ENCODE data around the gene ORC4. TPM values are rescaled to one million over a fixed set of nuclear protein-coding genes. Genes with fewer than 3 reads are reported as not detected.

ORC4 gene
- total and polyA plus RNA-seq, 2 of the 8 experiments (the other 6 are each of a cell fraction or from before 2014, with no cell fraction given): 22.7 to 63.7 TPM

DNA sequence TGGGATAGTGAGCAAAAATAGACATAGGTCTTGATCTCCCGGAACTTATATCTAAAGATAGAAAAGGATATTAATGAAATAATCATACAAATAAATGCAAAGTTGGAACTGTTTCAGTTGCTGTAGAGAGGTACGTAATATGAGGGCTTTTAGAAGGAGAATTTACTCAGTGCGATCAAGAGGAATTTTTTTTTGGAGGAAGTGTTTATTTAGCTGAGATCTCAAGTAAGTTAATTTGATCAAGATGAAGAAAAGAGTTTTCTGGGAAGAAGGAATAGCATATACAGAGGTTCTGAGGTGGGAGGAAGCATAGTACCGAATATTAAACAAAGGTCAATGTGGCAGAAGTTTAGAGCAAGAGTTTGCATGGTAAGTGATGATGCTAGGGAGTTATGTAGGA, 11.7 kb upstream of the ORC4 start:
- no peak overlapping the region for H3K4me2 ChIP-seq (ENCODE audit: insufficient read depth in 1 of 2, low read depth in 2 of 2, low read length in 2 of 2)
- H3K4me3 ChIP-seq (ENCODE audit: extremely low read depth in 1 of 4, insufficient read depth in 2 of 4, low read depth in 3 of 4, low read length in 4 of 4): no peak overlapping the region
- H3K18ac ChIP-seq (ENCODE audit: extremely low read depth, low read length): no peak overlapping the region
- no peak overlapping the region for H2BK20ac ChIP-seq (ENCODE audit: low read length)
- H3K9ac ChIP-seq (replicated peaks in 1 of 4; ENCODE audit: extremely low read depth in 1 of 4, low read depth in 3 of 4, low read length in 3 of 4): no peak overlapping the region
- H3K9me3 ChIP-seq (ENCODE audit: insufficient read depth in 2 of 2, low read depth in 1 of 2, low read length in 1 of 2): no peaks in the 10 kb centered on the region
- H2BK12ac ChIP-seq (ENCODE audit: low read depth, low read length): no peak overlapping the region
- no peaks in the 10 kb centered on the region for H3K79me1 ChIP-seq (ENCODE audit: low read depth, low read length)
- FAIRE-seq (no peak), DNase-seq (ENCODE audit: low read depth in 1 of 2, low spot score in 2 of 2) (no peak)
- ChIA-PET POLR2A (ENCODE audit: partially characterized antibody) (no interaction called here), CTCF (ENCODE audit: partially characterized antibody) (no interaction called here)
- no peak overlapping the region for H4K8ac ChIP-seq (ENCODE audit: extremely low read depth, insufficient read depth, low read length)
- H4K5ac ChIP-seq (ENCODE audit: insufficient read length, low read depth, low read length): no peak overlapping the region
- peaks cover 0 to 20% of the 10 kb centered on the region in 2 experiments; a peak in 2 of 4 replicates for H3K79me2 ChIP-seq (ENCODE audit: control insufficient read depth in 1 of 2, insufficient read depth in 2 of 2, low read length in 2 of 2)
- no peaks in the 10 kb centered on the region for H3K4me1 ChIP-seq (replicated peaks in 1 of 4; ENCODE audit: control insufficient read depth in 3 of 4, insufficient read depth in 4 of 4, low read length in 3 of 4)
- no peaks in the 10 kb centered on the region for H4K20me1 ChIP-seq (replicated peaks in 1 of 2; ENCODE audit: control insufficient read depth in 1 of 2, insufficient read depth in 2 of 2, low read length in 2 of 2)
- H3K23ac ChIP-seq (ENCODE audit: insufficient read length): no peak overlapping the region
- H2AK5ac ChIP-seq (ENCODE audit: low read depth, low read length): no peak overlapping the region
- no peak overlapping the region for H2AFZ ChIP-seq (ENCODE audit: low read length)
- H3K23me2 ChIP-seq (ENCODE audit: low read depth, low read length): no peaks in the 10 kb centered on the region
- H2BK15ac ChIP-seq (ENCODE audit: low read length): no peak overlapping the region
- no peak overlapping the region for H2BK5ac ChIP-seq (ENCODE audit: low read depth, low read length)
- H3K4ac ChIP-seq (replicated peaks; ENCODE audit: insufficient read length, low read depth, low read length): no peak overlapping the region
- no peak overlapping the region for H3K14ac ChIP-seq (ENCODE audit: insufficient read length)
- no peaks in the 10 kb centered on the region for H3K27me3 ChIP-seq (replicated peaks in 1 of 4; ENCODE audit: control insufficient read depth in 3 of 4, extremely low read depth in 1 of 4, insufficient read depth in 3 of 4, low read length in 3 of 4)
- H4K91ac ChIP-seq (replicated peaks; ENCODE audit: insufficient read length, low read length): no peak overlapping the region
- no peak overlapping the region for H2BK120ac ChIP-seq (replicated peaks; ENCODE audit: low read depth, low read length)
- no peaks in the 10 kb centered on the region for H3K36me3 ChIP-seq (ENCODE audit: control insufficient read depth in 2 of 4, insufficient read depth in 4 of 4, low read length in 3 of 4)
- 88% methylated on average over 4 of the region's 4 CpGs; no CpG with 5 or more reads in 1 of the 2 experiments for WGBS, 2 experiments (ENCODE audit: extremely low coverage in 1 of 2, insufficient coverage in 1 of 2, insufficient read length in 1 of 2, insufficient replicate concordance in 2 of 2, low coverage in 1 of 2, low lambda C conversion rate in 2 of 2, missing lambda C conversion rate in 1 of 2)
- no peak overlapping the region for H3K56ac ChIP-seq (replicated peaks; ENCODE audit: insufficient read length, low read depth, low read length)
- H3K27ac ChIP-seq (ENCODE audit: low read depth, low read length): no peak overlapping the region
- no peak for TF ChIP-seq PHF8 (conservative IDR thresholded peaks at IDR 0.05; ENCODE audit: low read depth, low read length)
- no peak for TF ChIP-seq KDM1A (IDR thresholded peaks at IDR 0.05; ENCODE audit: borderline replicate concordance, low read length)
- TF ChIP-seq, protein P1, sequence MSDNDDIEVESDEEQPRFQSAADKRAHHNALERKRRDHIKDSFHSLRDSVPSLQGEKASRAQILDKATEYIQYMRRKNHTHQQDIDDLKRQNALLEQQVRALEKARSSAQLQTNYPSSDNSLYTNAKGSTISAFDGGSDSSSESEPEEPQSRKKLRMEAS (IDR thresholded peaks at IDR 0.05): no peak
- TF ChIP-seq JUN (IDR thresholded peaks at IDR 0.05; ENCODE audit: low read depth, low read length): no peak
- TF ChIP-seq SRF (IDR thresholded peaks at IDR 0.05; ENCODE audit: low read depth, low read length): no peak
- no peak for TF ChIP-seq EZH2 (IDR thresholded peaks at IDR 0.05; ENCODE audit: low read depth, low read length, severe bottlenecking)
- TF ChIP-seq NRF1 (IDR thresholded peaks at IDR 0.05; ENCODE audit: low read depth, low read length): no peak
- TF ChIP-seq CREB1 (IDR thresholded peaks at IDR 0.05): no peak
- no peak for TF ChIP-seq SIRT6 (IDR thresholded peaks at IDR 0.05; ENCODE audit: low read length)
- no peak for TF ChIP-seq SP2 (IDR thresholded peaks at IDR 0.05; ENCODE audit: low read length)
- no peak for TF ChIP-seq TAF1 (IDR thresholded peaks at IDR 0.05; ENCODE audit: low read depth, low read length)
- TF ChIP-seq SIN3A (conservative IDR thresholded peaks at IDR 0.05 in 1 of 2, IDR thresholded peaks at IDR 0.05 in 1 of 2; ENCODE audit: low read depth in 1 of 2, low read length in 2 of 2): no peak
- TF ChIP-seq SP4 (IDR thresholded peaks at IDR 0.05; ENCODE audit: low read length): no peak
- TF ChIP-seq EP300 (IDR thresholded peaks at IDR 0.05; ENCODE audit: borderline replicate concordance in 1 of 2, low read depth in 2 of 2, low read length in 2 of 2): no peak
- no peak for TF ChIP-seq CHD1 (IDR thresholded peaks at IDR 0.05; ENCODE audit: low read depth, low read length)

Data from H1 (cell line).